ENCODE measurements around the gene EGFL8. TPM values are rescaled to one million over a fixed set of nuclear protein-coding genes. Genes with fewer than 3 reads are reported as not detected.
A peak's percentile ranks its signal among the peaks of the same experiment; 100 is the strongest.

The EGFL8 gene
- total RNA-seq, 2 donors from 2014 or later, result 12.2 to 19.5 TPM

DNA sequence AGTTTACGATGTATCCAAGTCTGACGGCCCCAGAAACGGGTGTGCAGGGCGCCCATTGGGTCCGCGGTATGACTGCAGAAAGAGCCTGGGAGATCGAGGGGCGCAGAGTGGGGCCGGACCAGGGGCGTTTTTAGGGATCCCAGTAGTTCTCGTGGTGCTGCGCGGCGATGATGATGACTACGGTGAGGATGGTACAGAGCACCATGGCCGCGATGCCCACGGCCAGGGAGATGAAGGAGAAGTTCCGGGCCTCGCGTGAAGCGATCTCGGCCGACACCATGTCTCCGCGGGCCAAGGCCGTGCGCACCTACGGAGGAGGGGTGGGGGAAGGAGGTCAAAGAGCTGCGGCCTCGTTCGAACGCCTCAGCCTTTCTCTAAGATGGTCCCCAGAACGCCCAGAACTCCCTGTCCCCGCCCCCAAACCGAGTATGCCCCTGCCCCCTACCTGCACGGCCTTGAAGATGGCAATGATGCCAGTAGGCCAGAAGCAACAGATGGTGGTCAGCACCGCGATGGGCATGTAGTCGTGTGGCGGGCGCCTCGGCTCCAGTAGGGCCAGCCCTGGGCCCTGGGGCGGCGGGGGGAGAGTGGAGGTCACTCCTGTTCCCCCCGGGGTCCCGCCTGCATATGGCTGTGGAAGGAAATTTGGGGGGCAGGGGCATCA is 15.2 kb upstream of the EGFL8 start:
- Histone ChIP-seq H3K4me1 (replicated peaks) (peaks cover 5% of the 10 kb centered on the region), H3K4me3 (peak overlapping the region in 1 of 2 donors; percentile 7), H3K9me3 (no peaks in the 10 kb centered on the region), H3K36me3 (no peaks in the 10 kb centered on the region), H3K27me3 (replicated peaks; ENCODE audit: insufficient read depth) (no peaks in the 10 kb centered on the region), H3K27ac (no peak overlapping the region)
- TF ChIP-seq POLR2A (IDR thresholded peaks at IDR 0.05), result no peak
- no peak for TF ChIP-seq POLR2AphosphoS5 (IDR thresholded peaks at IDR 0.05)
- TF ChIP-seq, protein P1, sequence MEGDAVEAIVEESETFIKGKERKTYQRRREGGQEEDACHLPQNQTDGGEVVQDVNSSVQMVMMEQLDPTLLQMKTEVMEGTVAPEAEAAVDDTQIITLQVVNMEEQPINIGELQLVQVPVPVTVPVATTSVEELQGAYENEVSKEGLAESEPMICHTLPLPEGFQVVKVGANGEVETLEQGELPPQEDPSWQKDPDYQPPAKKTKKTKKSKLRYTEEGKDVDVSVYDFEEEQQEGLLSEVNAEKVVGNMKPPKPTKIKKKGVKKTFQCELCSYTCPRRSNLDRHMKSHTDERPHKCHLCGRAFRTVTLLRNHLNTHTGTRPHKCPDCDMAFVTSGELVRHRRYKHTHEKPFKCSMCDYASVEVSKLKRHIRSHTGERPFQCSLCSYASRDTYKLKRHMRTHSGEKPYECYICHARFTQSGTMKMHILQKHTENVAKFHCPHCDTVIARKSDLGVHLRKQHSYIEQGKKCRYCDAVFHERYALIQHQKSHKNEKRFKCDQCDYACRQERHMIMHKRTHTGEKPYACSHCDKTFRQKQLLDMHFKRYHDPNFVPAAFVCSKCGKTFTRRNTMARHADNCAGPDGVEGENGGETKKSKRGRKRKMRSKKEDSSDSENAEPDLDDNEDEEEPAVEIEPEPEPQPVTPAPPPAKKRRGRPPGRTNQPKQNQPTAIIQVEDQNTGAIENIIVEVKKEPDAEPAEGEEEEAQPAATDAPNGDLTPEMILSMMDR (IDR thresholded peaks at IDR 0.05), result no peak
- no peak for DNase-seq (ENCODE audit: low spot score)
- WGBS, result 64% methylated on average over 47 of the region's 47 CpGs
- intact Hi-C loops (cut with DNase I), result no loop called here

GRCh38 chr6:32149932-32150870 is 14.2 kb upstream of the EGFL8 start:
- TF ChIP-seq, protein P1 (IDR thresholded peaks at IDR 0.05), result no peak
- no peak for TF ChIP-seq POLR2A (IDR thresholded peaks at IDR 0.05)
- no peak for TF ChIP-seq POLR2AphosphoS5 (IDR thresholded peaks at IDR 0.05)
- Histone ChIP-seq H3K27me3 (replicated peaks; ENCODE audit: insufficient read depth) (no peaks in the 10 kb centered on the region), H3K4me3 (peak overlapping the region in 1 of 2 donors; percentile 8), H3K9me3 (no peaks in the 10 kb centered on the region), H3K4me1 (replicated peaks) (peaks cover 9% of the 10 kb centered on the region), H3K27ac (no peak overlapping the region), H3K36me3 (no peaks in the 10 kb centered on the region)
- intact Hi-C loops (cut with DNase I), result loop anchor here (2.0 to 10.0 kb wide), 3 partner anchors 19 to 245 kb away; partner anchors contain the start of genes FKBPL and ZBTB12
- no peak for DNase-seq (ENCODE audit: low spot score)
- 54% methylated on average over 44 of the region's 55 CpGs for WGBS

- intact Hi-C loops (cut with DNase I), result loop anchor here (2.0 to 10.0 kb wide), 3 partner anchors 21 to 247 kb away; partner anchors contain the start of genes FKBPL and ZBTB12
- Histone ChIP-seq H3K9me3 (no peaks in the 10 kb centered on the region), H3K4me1 (replicated peaks) (peaks cover 14% of the 10 kb centered on the region), H3K27ac (peak overlapping the region; percentile 88 to 89), H3K4me3 (peak overlapping the region; percentile 20 to 27), H3K27me3 (replicated peaks; ENCODE audit: insufficient read depth) (no peaks in the 10 kb centered on the region), H3K36me3 (no peaks in the 10 kb centered on the region)
- no peak for TF ChIP-seq POLR2AphosphoS5 (IDR thresholded peaks at IDR 0.05)
- no peak for TF ChIP-seq POLR2A (IDR thresholded peaks at IDR 0.05)
- TF ChIP-seq, protein P1 (IDR thresholded peaks at IDR 0.05), result no peak
- no peak for DNase-seq (ENCODE audit: low spot score)
- 25% methylated on average over 8 of the region's 8 CpGs for WGBS
Observed at GRCh38 chr6:32151181-32151862, 13.1 kb upstream of the EGFL8 start.

DNA sequence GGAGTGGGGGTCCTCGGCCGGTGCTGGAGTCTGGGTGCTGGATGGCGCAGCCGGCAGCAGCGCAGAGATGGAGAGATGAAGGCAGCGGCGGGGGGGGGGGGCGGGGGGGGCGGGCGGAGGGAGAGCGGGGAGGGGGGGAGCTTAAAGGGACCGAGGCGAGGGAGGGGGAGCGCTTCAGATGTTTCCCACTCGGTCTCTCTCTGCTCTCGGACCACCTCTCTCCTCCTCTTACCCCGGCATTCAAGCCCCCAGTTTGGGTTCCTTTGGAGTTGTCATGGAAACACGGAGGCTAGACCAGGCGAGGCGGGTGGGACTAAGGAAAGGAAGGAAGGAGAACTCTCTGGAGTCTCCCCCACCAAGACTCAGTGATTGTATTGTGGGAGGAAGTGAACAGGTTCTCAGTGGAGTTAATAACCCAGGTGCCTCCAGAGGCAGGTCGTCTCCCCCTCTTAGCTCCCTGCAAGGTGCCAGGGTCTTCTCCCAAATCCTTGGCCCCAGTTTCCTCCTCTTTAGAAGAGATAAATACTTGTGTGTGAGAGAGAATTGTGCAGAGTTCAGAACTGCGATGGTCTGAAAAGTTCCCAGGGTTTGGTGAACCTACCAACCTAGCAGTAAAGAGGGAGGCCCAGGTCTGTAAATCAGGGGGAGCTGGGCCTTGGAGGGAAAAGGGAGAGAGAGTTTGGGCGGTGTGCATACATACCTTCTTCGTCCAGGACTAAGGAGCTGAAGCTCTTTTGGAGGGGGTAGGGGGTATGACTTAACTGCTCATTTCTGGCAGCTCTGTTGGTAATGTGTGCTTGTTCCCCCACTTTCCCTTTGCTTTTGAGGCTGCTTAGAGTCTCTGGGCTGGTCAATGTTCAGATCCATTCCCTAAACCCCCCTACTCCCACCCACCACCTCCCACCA is 12.3 kb upstream of the EGFL8 start, which contains the start of gene PRRT1:
TSS of gene PRRT1 (minus strand) at position 77 of the 906 bp plus-strand sequence. CDS start 112 bp downstream, outside the sequence.
- Histone ChIP-seq H3K27ac (peak within 1 kb of the TSS; percentile 88 to 89), H3K4me3 (peak within 1 kb of the TSS; percentile 53 to 61), H3K36me3 (no peaks in the 10 kb centered on the region), H3K4me1 (replicated peaks) (peaks cover 14% of the 10 kb centered on the region), H3K9me3 (no peaks in the 10 kb centered on the region), H3K27me3 (replicated peaks; ENCODE audit: insufficient read depth) (no peaks in the 10 kb centered on the region)
- intact Hi-C loops (cut with DNase I), result loop anchor here (2.0 to 10.0 kb wide), 3 partner anchors 21 to 247 kb away; partner anchors contain the start of genes FKBPL and ZBTB12
- 11% methylated on average over 23 of the region's 24 CpGs for WGBS
- TF ChIP-seq, protein P1 (IDR thresholded peaks at IDR 0.05), result no peak
- TF ChIP-seq POLR2A (IDR thresholded peaks at IDR 0.05) (no peak), POLR2AphosphoS5 (IDR thresholded peaks at IDR 0.05) (no peak)
- no peak for DNase-seq (ENCODE audit: low spot score)

Data from prostate gland (tissue), 2 donors.